WTC11 (cell line): Measurements from ENCODE around the gene SPTB. TPM values are rescaled to one million over a fixed set of nuclear protein-coding genes. Genes with fewer than 3 reads are reported as not detected.
"Not testable (repeated sequence)": the region's sequence is repeated elsewhere in the genome, so short reads cannot be mapped to it uniquely, and the experiment has no call there.

Experiments
- ATAC-seq: fragments of 200-7000 bp; cut with Tn5 transposase; 2 replicates; pipeline ENCODE4 v1.10.0; 2021; ENCODE audit warnings: mild to moderate bottlenecking, moderate library complexity
- CTCF ChIA-PET: fragments of 300-600 bp; sonication (Branson Sonifier 250); formaldehyde crosslinking; loops from one replicate; lab custom pipeline; 2021; ENCODE audit warnings: antibody characterized with exemption; lab: Charles Lee
- POLR2A ChIA-PET: fragments of 350-600 bp; sonication (Branson Sonifier 250); formaldehyde crosslinking; loops from one replicate; lab custom pipeline; 2021; ENCODE audit warnings: antibody characterized with exemption; lab: Charles Lee
- DNase-seq: peaks from one replicate; pipeline ENCODE4 v3.0.0; 2021; ENCODE audit warnings: low spot score
- H3K27ac Mint-ChIP-seq: 2 replicates; pipeline ENCODE4 v1.8.0; 2021; ENCODE audit warnings: mixed read lengths
- H3K27me3 Mint-ChIP-seq: 2 replicates; pipeline ENCODE4 v1.8.0; 2021; ENCODE audit warnings: low read depth, mild to moderate bottlenecking, moderate library complexity, mixed read lengths
- H3K36me3 Mint-ChIP-seq: 2 replicates; pipeline ENCODE4 v1.8.0; 2021; ENCODE audit warnings: mixed read lengths
- H3K4me1 Mint-ChIP-seq: 2 replicates; pipeline ENCODE4 v1.8.0; 2022; ENCODE audit warnings: mixed read lengths
- H3K4me3 Mint-ChIP-seq: 2 replicates; pipeline ENCODE4 v1.8.0; 2021; ENCODE audit warnings: mild to moderate bottlenecking, moderate library complexity, mixed read lengths
- H3K9me3 Mint-ChIP-seq: 2 replicates; pipeline ENCODE4 v1.8.0; 2021; ENCODE audit warnings: mixed read lengths
- ATF6 ChIP-seq: sonication (generic); formaldehyde crosslinking; IDR thresholded peaks from 2 replicates; pipeline ENCODE4 v1.8.1; 2023; ENCODE audit warnings: mild to moderate bottlenecking, missing genetic modification reagents
- CDX4 ChIP-seq: fragments of 250-450 bp; sonication (Bioruptor Pico); IDR thresholded peaks from 2 replicates; pipeline ENCODE4 v1.9.0; 2021; ENCODE audit warnings: moderate library complexity, mild to moderate bottlenecking, inconsistent platforms, borderline replicate concordance
- CREB1 ChIP-seq: sonication (generic); formaldehyde crosslinking; IDR thresholded peaks from 2 replicates; pipeline ENCODE4 v1.8.0; 2023; ENCODE audit warnings: mild to moderate bottlenecking, missing genetic modification reagents
- CTCF ChIP-seq: fragments of 200-600 bp; IDR thresholded peaks from 2 replicates; pipeline ENCODE4 v1.8.0; 2022; ENCODE audit warnings: antibody characterized with exemption
- EMX1 ChIP-seq: fragments of 250-450 bp; sonication (Bioruptor Pico); IDR thresholded peaks from 2 replicates; pipeline ENCODE4 v1.8.0; 2021; ENCODE audit warnings: mild to moderate bottlenecking
- ERG ChIP-seq: fragments of 250-450 bp; sonication (Bioruptor Pico); IDR thresholded peaks from 2 replicates; pipeline ENCODE4 v1.8.0; 2021; ENCODE audit warnings: mild to moderate bottlenecking
- ESRRA ChIP-seq: sonication (generic); formaldehyde crosslinking; IDR thresholded peaks from 2 replicates; pipeline ENCODE4 v1.8.1; 2022; ENCODE audit warnings: mild to moderate bottlenecking, missing genetic modification reagents, borderline replicate concordance
- GTF2I ChIP-seq: fragments of 250-450 bp; sonication (Bioruptor Pico); conservative IDR thresholded peaks from 2 replicates; pipeline ENCODE4 v1.4.0; 2021; ENCODE audit warnings: mild to moderate bottlenecking
- IRF2 ChIP-seq: sonication (generic); formaldehyde crosslinking; IDR thresholded peaks from 2 replicates; pipeline ENCODE4 v1.8.0; 2022; ENCODE audit warnings: low read depth, missing genetic modification reagents, borderline replicate concordance
- MXD4 ChIP-seq: fragments of 250-450 bp; sonication (Bioruptor Pico); IDR thresholded peaks from 2 replicates; pipeline ENCODE4 v1.8.0; 2021; ENCODE audit warnings: mild to moderate bottlenecking, moderate library complexity, borderline replicate concordance
- NR1H2 ChIP-seq: sonication (generic); formaldehyde crosslinking; IDR thresholded peaks from 2 replicates; pipeline ENCODE4 v1.9.0; 2021; ENCODE audit warnings: mild to moderate bottlenecking, moderate library complexity, missing genetic modification reagents
- NR2C2 ChIP-seq: sonication (generic); formaldehyde crosslinking; IDR thresholded peaks from 2 replicates; pipeline ENCODE4 v1.8.0; 2022; ENCODE audit warnings: mild to moderate bottlenecking, missing genetic modification reagents
- NR3C1 ChIP-seq: sonication (generic); formaldehyde crosslinking; conservative IDR thresholded peaks from 2 replicates; pipeline ENCODE4 v1.8.1; 2023; ENCODE audit warnings: low read depth, mild to moderate bottlenecking, missing genetic modification reagents
- RELA ChIP-seq: sonication (generic); formaldehyde crosslinking; IDR thresholded peaks from 2 replicates; pipeline ENCODE4 v1.8.1; 2022; ENCODE audit warnings: missing genetic modification reagents, mild to moderate bottlenecking, borderline replicate concordance
- STAT6 ChIP-seq: sonication (generic); formaldehyde crosslinking; conservative IDR thresholded peaks from 2 replicates; pipeline ENCODE4 v1.8.1; 2023; ENCODE audit warnings: mild to moderate bottlenecking, low read depth, missing genetic modification reagents, moderate library complexity
- TCF7 ChIP-seq: sonication (generic); formaldehyde crosslinking; IDR thresholded peaks from 2 replicates; pipeline ENCODE4 v1.8.0; 2022; ENCODE audit warnings: mild to moderate bottlenecking, low read depth, missing genetic modification reagents, moderate library complexity
- USF1 ChIP-seq: sonication (generic); formaldehyde crosslinking; IDR thresholded peaks from 2 replicates; pipeline ENCODE4 v1.8.0; 2022; ENCODE audit warnings: mild to moderate bottlenecking, missing genetic modification reagents
- ZNF138 ChIP-seq: sonication (generic); formaldehyde crosslinking; conservative IDR thresholded peaks from 2 replicates; pipeline ENCODE4 v1.8.1; 2022; ENCODE audit warnings: mild to moderate bottlenecking, moderate library complexity, missing genetic modification reagents
- ZNF423 ChIP-seq: fragments of 250-450 bp; sonication (Bioruptor Pico); IDR thresholded peaks from 2 replicates; pipeline ENCODE4 v2.1.2; 2022; ENCODE audit warnings: mild to moderate bottlenecking, moderate library complexity
- total RNA-seq: library from RNA; stranded (reverse); gene quantifications from 3 replicates; pipeline ENCODE4 v1.2.3, GENCODE V29; 2021

The SPTB gene
- total RNA-seq, 1 experiment from 2014 or later, result 3.2 TPM

GRCh38 chr14:64913477-64913876 lies 33.8 kb upstream of the SPTB start:
- H3K27me3 Mint-ChIP-seq, H3K36me3 Mint-ChIP-seq, ATAC-seq, H3K9me3 Mint-ChIP-seq, CTCF ChIA-PET, H3K27ac Mint-ChIP-seq, DNase-seq: not testable (repeated sequence)
- peak overlapping the region; percentile 89 for H3K4me3 Mint-ChIP-seq
- H3K4me1 Mint-ChIP-seq, result peaks cover 11% of the 10 kb centered on the region
- TF ChIP-seq GTF2I (CRISPR knock-in tag), result 0 out of 2 replicates have a peak, but pooled peaks have one; percentile 25
- POLR2A ChIA-PET, result interaction anchor here (0.9 kb wide), 1 partner anchor 51 kb away, joined by 3 read pairs; no protein-coding TSS in a partner anchor

- ATAC-seq (no peak), DNase-seq (no peak)
- no peak overlapping the region for H3K27ac Mint-ChIP-seq
- H3K4me3 Mint-ChIP-seq, result no peak overlapping the region
- H3K27me3 Mint-ChIP-seq, result no peaks in the 10 kb centered on the region; the same call in 1 of the 2 replicates
- ChIA-PET POLR2A (no interaction called here), CTCF (interaction anchor here (1.0 to 3.4 kb wide), 3 partner anchors 71 to 110 kb away, joined by 3 to 29 read pairs (median 10); no protein-coding TSS in a partner anchor)
- 0 out of 2 replicates have a peak, but pooled peaks cover 6% of the 10 kb centered on the region for H3K36me3 Mint-ChIP-seq
- H3K4me1 Mint-ChIP-seq, result peaks cover 11% of the 10 kb centered on the region
- TF ChIP-seq NR2C2 (CRISPR knock-in tag) (no peak), ATF6 (CRISPR knock-in tag) (no peak), NR1H2 (CRISPR knock-in tag) (no peak), NR3C1 (CRISPR knock-in tag) (no peak), ZNF423 (no peak), ZNF138 (CRISPR knock-in tag) (no peak)
- no peaks in the 10 kb centered on the region for H3K9me3 Mint-ChIP-seq
Measured at GRCh38 chr14:64912261-64912660, 32.6 kb upstream of the SPTB start.

- ATAC-seq, result no peak
- Mint-ChIP-seq H3K36me3 (0 out of 2 replicates have a peak, but pooled peaks cover 2% of the 10 kb centered on the region), H3K9me3 (no peaks in the 10 kb centered on the region), H3K27me3 (no peaks in the 10 kb centered on the region; the same call in none of the 2 replicates), H3K4me1 (peaks cover 11% of the 10 kb centered on the region), H3K27ac (no peak overlapping the region), H3K4me3 (no peak overlapping the region)
- ChIA-PET POLR2A (interaction anchor here (0.7 to 1.0 kb wide), 2 partner anchors 64 to 75 kb away, joined by 3 to 6 read pairs; no protein-coding TSS in a partner anchor), CTCF (interaction anchor here (0.6 to 3.4 kb wide), 52 partner anchors 8 to 326 kb away, joined by 3 to 37 read pairs (median 5); partner anchors contain the start of genes FNTB, GPX2 and SPTB)
- TF ChIP-seq CTCF (peak; percentile 41; the same call in 1 of the 2 replicates), ESRRA (CRISPR knock-in tag) (no peak)
- DNase-seq, result no peak
Measured at GRCh38 chr14:64910847-64911495, 31.3 kb upstream of the SPTB start.

- H3K27me3 Mint-ChIP-seq, result peaks cover 4% of the 10 kb centered on the region
- no peaks in the 10 kb centered on the region for H3K4me1 Mint-ChIP-seq
- H3K27ac Mint-ChIP-seq, result no peak overlapping the region
- no peaks in the 10 kb centered on the region for H3K36me3 Mint-ChIP-seq
- CTCF ChIA-PET, result interaction anchor here (0.7 to 1.2 kb wide), 2 partner anchors 14 to 269 kb away, joined by 3 read pairs; no protein-coding TSS in a partner anchor
- H3K4me3 Mint-ChIP-seq, result no peak overlapping the region
- POLR2A ChIA-PET, result no interaction called here
- ATAC-seq (no peak), DNase-seq (no peak)
- H3K9me3 Mint-ChIP-seq, result no peaks in the 10 kb centered on the region
- no peak for TF ChIP-seq EMX1 (CRISPR knock-in tag)
- no peak for TF ChIP-seq STAT6 (CRISPR knock-in tag)
- TF ChIP-seq TCF7 (CRISPR knock-in tag), result no peak
- TF ChIP-seq ERG (CRISPR knock-in tag), result no peak
- TF ChIP-seq CDX4 (CRISPR knock-in tag), result no peak
- no peak for TF ChIP-seq RELA (CRISPR knock-in tag)
- TF ChIP-seq MXD4, result no peak
- TF ChIP-seq IRF2 (CRISPR knock-in tag), result no peak
- no peak for TF ChIP-seq CREB1
- no peak for TF ChIP-seq USF1 (CRISPR knock-in tag)
Measured at GRCh38 chr14:64906022-64906421, 26.3 kb upstream of the SPTB start.
